Hematopoietic multipotent progenitor cell treated with erythropoietin and hydrocortisone succinate and interleukin-3 and kit ligand, for 4 days (in vitro differentiated cells): ENCODE results near the gene CPM.

Experiments used
- DNase-seq: peaks from one replicate; pipeline ENCODE4 v3.0.0-alpha.2; 2015

Gene CPM

GRCh38 chr12:68932961-68933893, at the start of gene CPM:
Gene CPM, minus strand, starts transcription at chr12:68933171. Its CDS starts 334 bp downstream, at chr12:68932837.
- DNase-seq, result peak; percentile 73

DNA sequence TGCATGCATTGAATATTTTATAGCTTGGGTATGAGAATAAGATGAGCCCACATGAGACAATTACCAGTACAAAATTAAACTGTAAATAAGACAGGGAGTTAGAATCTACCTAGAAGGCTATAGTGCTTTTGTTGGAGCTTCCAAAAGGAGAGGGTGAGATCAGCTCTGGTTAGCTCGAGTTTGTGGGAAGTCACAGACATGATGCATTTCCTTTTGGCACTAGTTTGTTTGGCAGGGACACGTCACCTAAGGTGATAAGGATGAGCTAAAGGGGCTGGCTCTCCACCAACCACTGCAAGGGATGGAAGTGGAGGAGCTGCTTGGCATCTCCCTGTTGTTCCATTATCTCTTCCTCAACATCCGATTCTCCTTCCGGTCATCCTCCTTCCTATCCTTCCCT, 48.5 kb upstream of the CPM start:
- DNase-seq, result no peak

- DNase-seq, result no peak
Observed at GRCh38 chr12:68980476-68981212, 47.7 kb upstream of the CPM start.

- peak; percentile 17 for DNase-seq
Observed at GRCh38 chr12:68978678-68979077, 45.7 kb upstream of the CPM start.

- no peak for DNase-seq
Observed at GRCh38 chr12:68977909-68978610, 45.1 kb upstream of the CPM start.

- DNase-seq, result no peak
Observed at GRCh38 chr12:68977335-68977734, 44.4 kb upstream of the CPM start.

DNA sequence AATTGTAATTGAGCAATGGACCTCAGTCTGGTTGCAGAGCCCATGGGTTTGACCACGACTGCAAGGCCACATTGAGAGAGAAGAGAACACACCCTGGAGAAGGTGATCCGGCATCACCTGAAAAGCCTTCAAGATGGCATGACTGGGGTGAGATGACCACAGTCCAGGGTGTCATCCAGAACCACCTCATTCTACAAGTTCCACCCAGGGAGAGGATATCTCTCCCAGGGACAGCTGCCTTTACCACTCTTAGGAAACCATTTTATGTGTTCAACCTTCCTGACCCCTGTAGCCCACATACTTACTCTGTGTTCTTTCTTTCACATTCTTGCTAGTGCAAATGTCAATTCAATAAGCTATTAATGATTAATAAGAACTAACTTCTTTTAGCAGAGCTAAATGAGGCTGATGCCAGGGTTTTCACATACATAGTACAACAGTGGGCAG, 43.4 kb upstream of the CPM start:
- no peak for DNase-seq

DNA sequence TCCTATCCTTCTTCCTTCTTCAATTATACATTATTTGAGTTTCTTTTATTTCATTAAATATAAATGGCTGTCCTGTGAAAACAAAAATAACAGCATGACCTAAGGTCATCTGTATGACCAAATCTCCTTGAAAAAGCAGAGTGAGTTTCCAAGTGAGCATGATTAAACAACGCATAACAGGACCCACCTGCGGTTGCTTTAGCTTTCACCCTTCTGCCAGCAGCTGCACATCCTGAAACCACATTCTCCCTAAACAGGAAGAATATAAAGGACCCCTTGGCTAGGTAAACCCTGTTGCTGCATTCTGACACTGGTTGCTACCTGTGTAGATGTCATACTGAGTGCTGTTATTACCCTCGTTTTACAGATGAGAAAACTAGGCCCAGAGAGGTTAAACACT, 42.8 kb upstream of the CPM start:
- DNase-seq, result no peak

GRCh38 chr12:68972595-68972994, 39.6 kb upstream of the CPM start:
- no peak for DNase-seq

DNA sequence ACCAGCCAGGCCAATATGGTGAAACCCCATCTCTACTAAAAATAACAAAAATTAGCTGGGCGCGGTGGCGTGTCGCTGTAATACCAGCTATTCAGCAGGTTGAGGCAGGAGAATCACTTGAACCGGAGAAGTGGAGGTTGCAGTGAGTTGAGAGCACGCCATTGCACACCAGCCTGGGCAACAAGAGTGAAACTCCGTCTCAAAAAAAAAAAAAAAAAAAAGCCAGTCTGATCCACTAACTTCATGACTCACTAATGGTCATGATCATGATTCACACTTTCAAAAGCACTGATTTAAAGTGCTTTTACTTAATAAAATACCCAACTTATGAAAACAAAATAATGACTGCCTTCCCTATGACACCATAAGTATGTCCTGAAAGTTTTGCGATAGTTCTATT, 38.4 kb upstream of the CPM start:
- DNase-seq, result no peak

DNA sequence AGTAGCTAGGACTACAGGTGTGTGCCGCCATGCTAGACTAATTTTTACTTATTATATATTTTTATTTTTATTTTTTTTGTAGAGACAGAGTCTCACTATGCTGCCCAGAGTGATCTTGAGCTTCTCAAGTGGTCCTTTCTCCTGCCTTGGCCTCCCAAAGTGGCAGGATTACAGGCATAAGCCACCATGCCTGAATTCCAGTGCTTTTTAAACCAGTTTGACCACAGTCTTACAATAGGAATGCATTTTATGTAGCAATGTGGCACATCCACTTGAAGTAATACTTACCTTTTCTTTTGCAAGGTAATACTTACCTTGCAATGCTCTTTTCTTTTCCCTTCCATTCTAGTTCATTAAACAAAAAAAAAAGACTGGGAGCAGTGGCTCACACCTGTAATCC, 38.0 kb upstream of the CPM start:
- DNase-seq, result no peak

DNA sequence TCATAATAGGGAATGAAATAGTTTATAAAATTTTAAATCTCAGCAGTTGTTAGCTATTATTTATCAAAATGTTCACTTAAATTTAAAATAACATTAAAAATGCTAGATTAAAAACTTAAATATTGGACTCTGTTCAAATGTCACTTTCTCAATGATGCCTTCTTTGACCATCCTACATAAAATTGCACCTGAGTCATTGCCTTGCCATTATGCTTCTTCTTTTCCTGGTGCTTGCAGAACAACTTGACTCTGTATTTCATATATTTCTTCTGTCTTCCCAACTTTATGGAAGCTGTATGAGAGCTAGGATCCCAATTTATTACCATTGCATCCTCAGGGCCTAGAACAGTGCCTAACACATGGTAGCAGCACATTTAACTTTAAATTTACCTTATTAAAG, 37.3 kb upstream of the CPM start:
- no peak for DNase-seq

- no peak for DNase-seq
Observed at GRCh38 chr12:68967046-68967445, 34.1 kb upstream of the CPM start.

DNA sequence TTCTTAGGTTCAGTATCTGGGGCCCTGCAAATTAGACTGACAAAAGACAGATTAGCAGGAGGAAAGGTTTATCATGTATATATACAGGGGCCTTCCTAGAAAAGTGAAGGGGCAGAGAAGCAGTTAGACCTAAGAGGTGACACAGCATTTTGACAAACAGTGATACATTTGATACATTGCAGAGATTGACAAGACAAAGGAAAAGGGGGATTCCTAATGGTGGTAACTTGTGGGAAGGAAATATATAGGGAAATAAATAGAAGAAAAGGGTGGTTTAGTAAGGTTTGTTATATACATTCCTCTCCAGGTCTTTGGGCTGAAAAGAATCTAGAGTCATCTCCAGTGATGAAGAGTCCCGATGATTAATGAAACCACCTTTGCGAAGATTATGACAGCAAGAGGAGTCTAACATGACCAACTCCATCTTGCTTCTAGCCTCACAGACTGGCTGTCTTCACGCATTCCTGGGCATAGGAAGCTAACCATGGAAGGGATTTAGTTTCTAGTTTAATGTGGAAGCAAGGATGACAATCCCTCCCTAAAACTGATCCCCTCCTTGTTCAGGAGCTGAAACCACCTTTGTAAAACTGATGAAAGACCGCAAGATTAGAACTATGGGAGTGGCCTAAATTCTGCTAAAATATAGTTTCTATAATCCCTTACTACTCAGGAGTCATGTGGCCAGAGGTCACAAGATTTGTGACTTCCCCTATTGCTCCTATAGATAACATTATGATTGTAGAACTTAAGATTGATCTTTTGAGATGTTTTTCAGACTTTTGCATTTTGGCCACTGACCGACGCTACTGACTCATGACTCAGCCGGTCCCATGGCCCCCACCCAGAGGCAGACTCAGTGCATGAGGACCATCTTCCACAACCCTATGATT, 31.1 kb upstream of the CPM start:
- no peak for DNase-seq

- DNase-seq, result peak; percentile 58
Observed at GRCh38 chr12:68962877-68963855, 30.2 kb upstream of the CPM start.

GRCh38 chr12:68959891-68960464, 27.0 kb upstream of the CPM start:
- no peak for DNase-seq

DNA sequence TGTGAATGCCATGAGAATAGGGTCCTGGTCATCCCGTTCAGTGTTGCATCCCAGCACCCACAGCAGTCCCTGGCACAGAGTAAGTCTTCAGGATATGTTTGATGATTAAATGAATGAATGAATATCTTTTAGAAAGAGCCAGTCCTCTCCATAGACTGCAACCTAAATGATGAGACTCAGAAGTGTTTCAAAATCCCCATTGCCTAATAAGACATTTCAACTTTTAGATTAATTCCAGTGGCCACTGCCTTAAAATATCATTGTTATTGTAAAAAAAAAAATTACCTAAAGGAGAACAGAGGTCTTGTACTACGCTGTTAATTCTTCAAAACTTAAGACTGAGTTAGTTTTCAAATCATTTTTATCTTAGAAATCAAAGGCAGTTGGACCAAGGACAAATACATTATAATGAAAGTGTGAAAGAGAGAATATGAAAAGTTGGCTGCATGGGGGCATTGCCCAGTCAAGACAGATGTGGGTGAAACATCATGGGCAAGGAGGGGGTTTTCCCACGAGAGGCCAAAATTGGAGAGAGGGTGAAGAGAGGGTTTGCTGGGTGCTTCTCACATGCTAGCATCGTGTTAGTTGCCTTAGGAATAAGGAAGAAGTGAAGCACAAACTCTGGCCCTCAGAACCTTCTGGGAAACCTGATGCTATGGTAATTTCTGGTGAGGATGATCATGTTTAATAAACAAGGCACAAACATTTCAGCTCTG, 26.3 kb upstream of the CPM start:
- DNase-seq, result no peak

DNA sequence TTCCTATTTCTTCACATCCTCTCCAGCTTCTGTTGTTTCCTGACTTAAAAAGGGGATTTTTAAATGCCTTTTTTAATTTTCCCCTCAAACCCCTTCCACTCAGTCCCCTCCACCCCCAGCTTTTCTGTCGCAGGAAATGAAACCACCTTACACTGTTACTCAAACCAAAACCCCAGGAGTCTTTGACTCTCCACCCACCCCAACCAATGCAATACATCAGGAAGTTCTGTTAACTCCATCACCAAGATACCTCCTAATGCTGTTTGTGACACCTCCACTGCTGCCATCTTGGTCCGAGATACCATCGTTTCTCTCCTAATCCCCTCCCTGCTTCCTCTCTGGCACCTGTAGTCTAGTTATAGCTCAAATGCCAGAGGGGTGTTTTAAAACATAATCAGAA, 25.4 kb upstream of the CPM start:
- no peak for DNase-seq

DNA sequence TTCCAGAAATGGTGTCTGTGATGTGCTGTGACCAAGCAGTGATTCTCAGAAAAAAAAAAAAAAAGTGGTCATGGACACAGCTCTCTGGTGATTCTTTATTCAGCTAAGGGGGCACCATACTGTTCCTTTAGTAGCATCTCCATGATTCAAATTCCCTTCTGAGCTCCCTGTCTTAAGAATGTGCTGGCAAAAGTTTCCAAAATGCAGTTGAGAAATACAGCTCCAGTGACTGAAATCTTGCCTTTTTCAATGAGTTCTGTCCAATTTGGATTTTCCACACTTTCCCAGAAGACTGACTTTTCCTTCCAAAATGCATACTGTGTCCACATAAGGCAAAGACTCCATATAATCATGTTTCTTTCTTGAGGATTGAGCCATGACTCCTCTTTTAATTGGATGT, 24.3 kb upstream of the CPM start:
- DNase-seq, result no peak

DNA sequence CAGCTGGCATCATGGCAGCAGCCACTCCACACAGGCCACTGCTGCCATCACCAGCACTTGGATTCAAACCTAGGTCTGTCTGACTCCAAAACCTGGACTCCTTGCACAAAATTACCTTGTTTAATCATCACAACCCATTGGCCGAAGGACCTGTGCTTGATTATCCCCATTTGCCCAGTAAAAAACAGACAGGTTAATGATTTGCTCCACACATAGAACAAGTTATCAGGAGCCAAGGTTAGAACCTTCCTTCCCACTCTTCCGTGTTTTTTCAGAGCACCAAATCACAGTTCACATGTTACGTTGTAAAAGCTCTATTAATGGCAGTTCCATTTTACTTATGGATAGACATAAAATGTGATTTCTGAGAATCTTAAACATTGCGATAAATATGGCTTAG, 23.5 kb upstream of the CPM start:
- DNase-seq, result no peak
